Loucy (cell line): ENCODE measurements around the gene APOC3.

ENCODE experiments used
- H2AFZ ChIP-seq: fragments of 200-600 bp; sonication (generic); 2 replicates; pipeline ENCODE4 v1.6.0; 2016; ENCODE audit warnings: antibody characterized with exemption, mild to moderate bottlenecking, low read length, moderate library complexity
- H3F3A ChIP-seq: fragments of 200-600 bp; 2 replicates; pipeline ENCODE4 v1.6.0; 2016; ENCODE audit warnings: antibody characterized with exemption, low read depth, mild to moderate bottlenecking
- H3K27me3 ChIP-seq: fragments of 200-600 bp; sonication (generic); 2 replicates; pipeline ENCODE4 v1.6.1; 2014; ENCODE audit warnings: low read length, mild to moderate bottlenecking; ENCODE audit not compliant: insufficient read depth, poor library complexity, severe bottlenecking
- H3K36me3 ChIP-seq: fragments of 200-600 bp; sonication (generic); 2 replicates; pipeline ENCODE4 v1.6.1; 2016; ENCODE audit warnings: low read length; ENCODE audit not compliant: insufficient read depth
- H3K4me1 ChIP-seq: fragments of 200-600 bp; sonication (generic); 2 replicates; pipeline ENCODE4 v1.5.1; 2014; ENCODE audit warnings: low read length, mild to moderate bottlenecking; ENCODE audit not compliant: insufficient read depth, poor library complexity, severe bottlenecking
- H3K4me2 ChIP-seq: fragments of 200-600 bp; sonication (generic); 2 replicates; pipeline ENCODE4 v1.6.0; 2014; ENCODE audit warnings: antibody characterized with exemption, low read length, low read depth, mild to moderate bottlenecking; ENCODE audit not compliant: poor library complexity, severe bottlenecking
- H3K4me3 ChIP-seq: fragments of 200-600 bp; sonication (generic); 2 replicates; pipeline ENCODE4 v1.5.1; 2014; ENCODE audit warnings: low read length, mild to moderate bottlenecking, mixed read lengths; ENCODE audit not compliant: poor library complexity, severe bottlenecking
- H3K79me2 ChIP-seq: fragments of 200-600 bp; sonication (generic); 2 replicates; pipeline ENCODE4 v1.6.1; 2014; ENCODE audit warnings: low read length; ENCODE audit not compliant: insufficient read depth
- H3K9ac ChIP-seq: fragments of 200-600 bp; sonication (generic); 2 replicates; pipeline ENCODE4 v1.6.0; 2014; ENCODE audit warnings: mild to moderate bottlenecking, low read depth, low read length, moderate library complexity; ENCODE audit not compliant: poor library complexity, severe bottlenecking
- H3K9me2 ChIP-seq: fragments of 200-600 bp; sonication (generic); replicated peaks from 2 replicates; pipeline ENCODE4 v1.6.1; 2016; ENCODE audit warnings: low read depth, low read length, mixed read lengths
- H3K9me3 ChIP-seq: fragments of 200-600 bp; sonication (generic); 2 replicates; pipeline ENCODE4 v1.6.1; 2014; ENCODE audit warnings: mild to moderate bottlenecking, antibody characterized with exemption, low read length, low read depth; ENCODE audit not compliant: insufficient read depth
- H4K20me1 ChIP-seq: fragments of 200-600 bp; sonication (generic); 2 replicates; pipeline ENCODE4 v1.6.0; 2014; ENCODE audit warnings: antibody characterized with exemption, low read length, mild to moderate bottlenecking; ENCODE audit not compliant: insufficient read depth, poor library complexity, severe bottlenecking
- EZH2phosphoT487 ChIP-seq: fragments of 200-600 bp; IDR thresholded peaks from 2 replicates; pipeline ENCODE4 v1.6.1; 2018; ENCODE audit warnings: antibody characterized with exemption, mild to moderate bottlenecking, moderate library complexity, borderline replicate concordance
- TF ChIP-seq, protein P1 (sequence below): fragments of 200-600 bp; sonication (generic); conservative IDR thresholded peaks from 2 replicates; pipeline ENCODE4 v1.5.1; 2014; ENCODE audit warnings: mild to moderate bottlenecking, antibody characterized with exemption, low read length

APOC3 gene

DNA sequence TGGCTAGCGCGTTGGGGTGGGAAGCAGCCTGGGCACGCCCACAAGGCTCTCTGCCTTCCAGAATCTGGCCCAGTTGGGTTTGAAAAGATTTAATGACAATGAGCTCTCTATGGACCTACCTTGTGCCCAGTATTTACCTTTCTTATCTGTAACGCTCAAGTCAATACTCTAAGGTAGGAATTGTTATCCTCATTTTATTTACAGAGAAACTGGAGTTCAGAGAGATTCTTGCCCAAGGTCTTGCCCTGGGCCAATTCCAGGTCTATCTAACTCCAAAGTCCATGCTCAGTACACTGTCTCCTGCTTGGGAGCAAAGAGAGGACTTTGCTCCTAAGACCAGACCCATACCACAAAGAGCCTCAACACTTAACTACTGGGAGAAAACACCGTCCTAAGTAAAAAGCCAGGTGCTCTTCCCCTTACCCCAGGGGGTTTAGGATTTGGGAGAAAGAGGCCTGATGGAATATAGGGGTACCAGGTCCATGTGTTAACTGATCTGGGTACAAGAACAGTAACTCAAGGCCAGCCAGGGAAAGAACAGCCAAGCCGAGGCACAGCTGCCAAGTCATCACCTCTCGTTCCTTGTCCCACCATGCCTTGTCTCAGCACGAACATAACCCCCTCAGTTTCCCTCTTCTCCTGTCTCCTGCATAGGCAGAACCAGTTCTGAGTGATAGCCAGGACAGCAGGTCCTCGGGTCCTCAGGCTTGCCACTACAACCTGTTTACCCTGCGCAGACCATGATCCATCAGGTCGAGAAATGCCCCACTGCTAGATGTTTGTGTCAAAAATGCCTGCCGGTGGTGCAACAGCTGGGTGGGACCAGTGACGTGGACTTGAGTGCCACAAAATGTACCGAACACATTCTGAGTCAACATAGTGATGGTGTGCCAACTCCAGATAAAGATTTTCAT is 21.2 kb upstream of the APOC3 start:
- no peak overlapping the region for H3K9ac ChIP-seq
- no peaks in the 10 kb centered on the region for H3K27me3 ChIP-seq
- no peak overlapping the region for H3K4me3 ChIP-seq
- H2AFZ ChIP-seq = no peak overlapping the region
- TF ChIP-seq EZH2phosphoT487 = no peak
- TF ChIP-seq, protein P1, sequence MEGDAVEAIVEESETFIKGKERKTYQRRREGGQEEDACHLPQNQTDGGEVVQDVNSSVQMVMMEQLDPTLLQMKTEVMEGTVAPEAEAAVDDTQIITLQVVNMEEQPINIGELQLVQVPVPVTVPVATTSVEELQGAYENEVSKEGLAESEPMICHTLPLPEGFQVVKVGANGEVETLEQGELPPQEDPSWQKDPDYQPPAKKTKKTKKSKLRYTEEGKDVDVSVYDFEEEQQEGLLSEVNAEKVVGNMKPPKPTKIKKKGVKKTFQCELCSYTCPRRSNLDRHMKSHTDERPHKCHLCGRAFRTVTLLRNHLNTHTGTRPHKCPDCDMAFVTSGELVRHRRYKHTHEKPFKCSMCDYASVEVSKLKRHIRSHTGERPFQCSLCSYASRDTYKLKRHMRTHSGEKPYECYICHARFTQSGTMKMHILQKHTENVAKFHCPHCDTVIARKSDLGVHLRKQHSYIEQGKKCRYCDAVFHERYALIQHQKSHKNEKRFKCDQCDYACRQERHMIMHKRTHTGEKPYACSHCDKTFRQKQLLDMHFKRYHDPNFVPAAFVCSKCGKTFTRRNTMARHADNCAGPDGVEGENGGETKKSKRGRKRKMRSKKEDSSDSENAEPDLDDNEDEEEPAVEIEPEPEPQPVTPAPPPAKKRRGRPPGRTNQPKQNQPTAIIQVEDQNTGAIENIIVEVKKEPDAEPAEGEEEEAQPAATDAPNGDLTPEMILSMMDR = no peak
- H3K9me3 ChIP-seq = no peaks in the 10 kb centered on the region
- no peaks in the 10 kb centered on the region for H3K9me2 ChIP-seq
- no peaks in the 10 kb centered on the region for H3F3A ChIP-seq
- H3K79me2 ChIP-seq = no peaks in the 10 kb centered on the region
- H4K20me1 ChIP-seq = no peaks in the 10 kb centered on the region
- H3K36me3 ChIP-seq = no peaks in the 10 kb centered on the region
- H3K4me2 ChIP-seq = no peak overlapping the region
- H3K4me1 ChIP-seq = no peaks in the 10 kb centered on the region

DNA sequence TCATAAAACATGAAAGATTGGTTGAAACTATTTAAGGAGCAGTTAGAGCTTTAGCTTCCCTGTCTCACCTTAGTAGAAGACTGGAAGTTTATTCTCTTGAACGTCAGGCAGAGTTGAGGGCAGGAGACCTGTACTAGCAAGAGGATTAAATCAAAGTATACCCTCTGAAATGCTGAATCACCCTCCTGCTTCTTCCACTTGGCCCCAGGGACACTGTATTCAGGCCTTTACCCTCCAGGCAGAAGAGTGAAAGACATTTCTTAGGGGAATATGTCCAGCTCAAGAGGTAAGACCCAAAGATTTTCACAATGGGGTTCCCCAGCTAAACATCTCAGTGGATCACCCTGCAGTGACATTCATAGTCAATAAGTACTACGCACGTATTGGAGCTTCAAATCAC is 18.5 kb upstream of the APOC3 start:
- Histone ChIP-seq H3K4me2 (no peak overlapping the region), H3K4me1 (no peaks in the 10 kb centered on the region), H4K20me1 (no peaks in the 10 kb centered on the region), H3K4me3 (no peak overlapping the region), H3K27me3 (no peaks in the 10 kb centered on the region), H3K9me2 (no peaks in the 10 kb centered on the region), H3K9ac (no peak overlapping the region), H3K9me3 (no peaks in the 10 kb centered on the region), H3K79me2 (no peaks in the 10 kb centered on the region), H3K36me3 (no peaks in the 10 kb centered on the region), H3F3A (no peaks in the 10 kb centered on the region), H2AFZ (no peak overlapping the region)
- TF ChIP-seq EZH2phosphoT487 = no peak
- TF ChIP-seq, protein P1 = no peak

DNA sequence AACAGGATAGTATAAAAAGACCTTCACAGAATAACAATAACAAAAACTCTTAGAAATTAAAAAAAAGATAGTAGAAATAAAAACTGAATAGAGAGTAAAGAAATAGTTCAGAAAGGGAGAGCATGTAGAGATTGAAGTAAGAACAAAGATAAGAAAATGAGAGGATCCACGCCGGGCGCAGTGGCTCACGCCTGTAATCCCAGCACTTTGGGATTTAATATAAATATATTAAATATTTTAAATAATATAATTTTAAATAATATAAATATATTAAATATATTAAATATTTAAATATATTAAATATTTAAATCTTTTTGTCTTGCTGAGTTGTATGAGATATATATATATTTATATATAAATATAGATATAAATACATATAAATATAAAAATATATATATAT is 17.6 kb upstream of the APOC3 start:
- Histone ChIP-seq H3K4me1 (no peaks in the 10 kb centered on the region), H3F3A (no peaks in the 10 kb centered on the region), H3K9ac (no peak overlapping the region), H4K20me1 (no peaks in the 10 kb centered on the region), H3K4me2 (no peak overlapping the region), H3K36me3 (no peaks in the 10 kb centered on the region), H3K9me2 (no peaks in the 10 kb centered on the region), H3K79me2 (no peaks in the 10 kb centered on the region), H3K9me3 (no peaks in the 10 kb centered on the region), H3K4me3 (no peak overlapping the region), H3K27me3 (no peaks in the 10 kb centered on the region), H2AFZ (no peak overlapping the region)
- TF ChIP-seq, protein P1 = no peak
- TF ChIP-seq EZH2phosphoT487 = no peak
